GM12878 (cell line): Measurements from ENCODE around the gene ANKRD28. TPM values are rescaled to one million over a fixed set of nuclear protein-coding genes. Genes with fewer than 3 reads are reported as not detected.

Experiments
- ATAC-seq: fragments of 200-7000 bp; cut with Tn5 transposase; 3 replicates; pipeline ENCODE4 v1.9.1; 2020; ENCODE audit warnings: mild to moderate bottlenecking, moderate library complexity
- BruUV-seq: library from RNA; stranded (reverse); fragments of 400-500 nt; replicated peaks from 2 replicates; lab custom pipeline; 2021; lab: Mats Ljungman, UMichigan
- CTCF ChIA-PET: fragments of 300-600 bp; sonication (Branson Sonifier 250); formaldehyde crosslinking; extraction: SDS; loops from one replicate; lab custom pipeline; 2021; ENCODE audit warnings: inconsistent platforms; lab: Yijun Ruan, JAX
- POLR2A ChIA-PET: fragments of 350-600 bp; formaldehyde crosslinking; extraction: SDS; loops from one replicate; lab custom pipeline; 2021; ENCODE audit warnings: inconsistent platforms; lab: Charles Lee
- RAD21 ChIA-PET: fragments of 300-600 bp; sonication (Branson Sonifier 250); formaldehyde crosslinking; loops from one replicate; lab custom pipeline; 2023; ENCODE audit warnings: antibody characterized with exemption; ENCODE audit not compliant: unreplicated experiment; lab: Charles Lee
- SMC1A ChIA-PET: fragments of 300-600 bp; sonication (Branson Sonifier 250); formaldehyde crosslinking; loops from one replicate; lab custom pipeline; 2023; ENCODE audit not compliant: unreplicated experiment, uncharacterized antibody; lab: Charles Lee
- DNase-seq: peaks from one replicate; pipeline ENCODE4 v3.0.0-alpha.2; 2011; ENCODE audit warnings: low read depth, low spot score
- FAIRE-seq: peaks from 3 replicates; lab custom pipeline; 2011; peaks lifted over from hg19 to GRCh38; lab: Jason Lieb, UNC
- H2AFZ ChIP-seq: 2 replicates; pipeline ENCODE4 v1.6.0; 2011; ENCODE audit warnings: low read depth, low read length, control low read depth; ENCODE audit not compliant: control insufficient read depth
- H3K27ac ChIP-seq: 2 replicates; pipeline ENCODE4 v1.5.1; 2011; ENCODE audit warnings: control low read depth; ENCODE audit not compliant: control insufficient read depth, insufficient read depth
- H3K27me3 ChIP-seq, 2 experiments: replicated peaks in 1 of 2; 2 replicates each; pipeline versions ENCODE4 v1.6.0 to v1.6.1; 2011; ENCODE audit warnings: low read length in 1 of 2; ENCODE audit not compliant: control insufficient read depth in 2 of 2, insufficient read depth in 2 of 2
- H3K36me3 ChIP-seq, 2 experiments: 2 replicates each; pipeline ENCODE4 v1.5.1; 2011; ENCODE audit warnings: low read length in 1 of 2; ENCODE audit not compliant: control insufficient read depth in 2 of 2, insufficient read depth in 2 of 2
- H3K4me1 ChIP-seq: 2 replicates; pipeline ENCODE4 v1.6.1; 2011; ENCODE audit warnings: mild to moderate bottlenecking, low read length, moderate library complexity, mixed read lengths; ENCODE audit not compliant: control insufficient read depth, insufficient read depth
- H3K4me2 ChIP-seq: 2 replicates; pipeline ENCODE4 v1.6.0; 2011; ENCODE audit warnings: control low read depth; ENCODE audit not compliant: control insufficient read depth, insufficient read depth
- H3K4me3 ChIP-seq: fragments of 200-600 bp; sonication (generic); 2 replicates; pipeline ENCODE4 v1.5.1; 2016
- H3K79me2 ChIP-seq: 2 replicates; pipeline ENCODE4 v1.6.0; 2011; ENCODE audit warnings: low read length; ENCODE audit not compliant: control insufficient read depth, insufficient read depth
- H3K9ac ChIP-seq: 2 replicates; pipeline ENCODE4 v1.8.0; 2011; ENCODE audit warnings: low read length, control low read depth, mixed read lengths; ENCODE audit not compliant: control insufficient read depth, insufficient read depth
- H3K9me3 ChIP-seq: replicated peaks from 3 replicates; pipeline ENCODE4 v1.5.1; 2011; ENCODE audit warnings: mild to moderate bottlenecking, low read length; ENCODE audit not compliant: control insufficient read depth, insufficient read depth
- H4K20me1 ChIP-seq: 2 replicates; pipeline ENCODE4 v1.6.0; 2011; ENCODE audit not compliant: control insufficient read depth, insufficient read depth
- BHLHE40 ChIP-seq, 2 experiments: fragments of 450-650 bp in 1 of 2; IDR thresholded peaks; 2 replicates each; pipeline ENCODE4 v1.6.1; 2011 to 2017; ENCODE audit warnings: low read depth in 2 of 2, borderline replicate concordance in 1 of 2, improper control_type of control experiment in 1 of 2, low read length in 1 of 2, mild to moderate bottlenecking in 1 of 2
- BMI1 ChIP-seq: fragments of 450-650 bp; IDR thresholded peaks from 2 replicates; pipeline ENCODE4 v1.6.1; 2016; ENCODE audit warnings: mild to moderate bottlenecking, moderate library complexity, borderline replicate concordance
- DPF2 ChIP-seq: fragments of 450-650 bp; IDR thresholded peaks from 2 replicates; pipeline ENCODE4 v1.6.1; 2017; ENCODE audit warnings: mild to moderate bottlenecking
- EP300 ChIP-seq, 2 experiments: fragments of 150-350 bp in 1 of 2; IDR thresholded peaks; 2 replicates each; pipeline ENCODE4 v1.6.1; 2011 to 2012; ENCODE audit warnings: low read depth in 2 of 2, low read length in 2 of 2, borderline replicate concordance in 1 of 2, improper control_type of control experiment in 1 of 2, inconsistent platforms in 1 of 2; ENCODE audit not compliant: control insufficient read depth in 1 of 2
- EZH2 ChIP-seq: IDR thresholded peaks from 2 replicates; pipeline ENCODE4 v1.6.1; 2012; ENCODE audit warnings: low read depth, mild to moderate bottlenecking, control low read depth, inconsistent platforms, low read length, borderline replicate concordance; ENCODE audit not compliant: control insufficient read depth
- GABPA ChIP-seq: IDR thresholded peaks from 2 replicates; pipeline ENCODE4 v1.6.1; 2014; ENCODE audit warnings: antibody characterized with exemption, low read depth, mild to moderate bottlenecking, inconsistent platforms
- HDAC6 ChIP-seq: fragments of 200-600 bp; sonication (generic); IDR thresholded peaks from one replicate; pipeline ENCODE4 v1.8.0; 2017; ENCODE audit warnings: antibody characterized with exemption; ENCODE audit not compliant: unreplicated experiment
- IRF5 ChIP-seq: fragments of 450-650 bp; IDR thresholded peaks from 2 replicates; pipeline ENCODE4 v1.6.1; 2017; ENCODE audit warnings: borderline replicate concordance
- KAT2A ChIP-seq: conservative IDR thresholded peaks from 2 replicates; pipeline ENCODE4 v1.6.1; 2011; ENCODE audit warnings: low read depth, low read length; ENCODE audit not compliant: control insufficient read depth
- MYB ChIP-seq: fragments of 150-350 bp; IDR thresholded peaks from 2 replicates; pipeline ENCODE4 v1.6.1; 2014; ENCODE audit warnings: mild to moderate bottlenecking, low read depth, low read length, borderline replicate concordance
- NBN ChIP-seq: fragments of 450-650 bp; IDR thresholded peaks from 2 replicates; pipeline ENCODE4 v1.6.1; 2016
- POU2F2 ChIP-seq: IDR thresholded peaks from 3 replicates; pipeline ENCODE4 v1.6.1; 2011; ENCODE audit warnings: low read depth, mild to moderate bottlenecking, low read length, borderline replicate concordance
- RFX5 ChIP-seq: IDR thresholded peaks from 2 replicates; pipeline ENCODE4 v1.6.1; 2011; ENCODE audit warnings: low read depth, low read length, improper control_type of control experiment
- SMAD5 ChIP-seq: IDR thresholded peaks from 2 replicates; pipeline ENCODE4 v1.6.1; 2016; ENCODE audit warnings: antibody characterized with exemption, low read depth
- STAT3 ChIP-seq: IDR thresholded peaks from 2 replicates; pipeline ENCODE4 v1.6.1; 2011; ENCODE audit warnings: low read depth, low read length, improper control_type of control experiment
- TARDBP ChIP-seq: IDR thresholded peaks from 2 replicates; pipeline ENCODE4 v1.6.1; 2016; ENCODE audit warnings: borderline replicate concordance
- ZZZ3 ChIP-seq: IDR thresholded peaks from 2 replicates; pipeline ENCODE4 v1.6.1; 2011; ENCODE audit warnings: low read depth; ENCODE audit not compliant: control insufficient read depth, insufficient read length
- WGBS: methylation state at CpG from one replicate; pipeline ENCODE4 v1.1.6; 2016; ENCODE audit warnings: low lambda C conversion rate; ENCODE audit not compliant: insufficient replicate concordance, insufficient coverage; ENCODE audit errors: missing lambda C conversion rate; 5-methylcytosine and 5-hydroxymethylcytosine counted together
- in situ Hi-C: fragments of 300-500 bp; cut with MboI; formaldehyde crosslinking; loops from 9 replicates; pipeline ENCODE4 v1.14.3; 2018; ENCODE audit warnings: mixed read lengths
- intact Hi-C: fragments of 100-400 bp; cut with micrococcal nuclease; formaldehyde crosslinking; loops from one replicate; pipeline ENCODE4 v1.14.2; 2022; ENCODE audit not compliant: unreplicated experiment
- polyA plus RNA-seq, 11 experiments: library from polyadenylated mRNA; depleted of rRNA in 4 of 11; unstranded in 6 of 11; stranded (reverse) in 5 of 11; fragments of >200 nt; fragmentation: Nextera tagmentation in 4 of 11; fragmentation: Illumina TruSeq in 1 of 11; extraction: Ambion mirVana in 4 of 11; extraction: Trizol in 1 of 11; gene quantifications; 1 replicate in 1 of 11; 2 replicates in 10 of 11; pipeline versions ENCODE4 v1.2.1 to v1.2.3, GENCODE V29; 2011 to 2016; ENCODE audit warnings: inconsistent platforms in 2 of 11, missing spikeins in 2 of 11, low read depth in 1 of 11
- total RNA-seq, 4 experiments: library from RNA; depleted of rRNA in 3 of 4; stranded (reverse); fragments of >200 nt in 3 of 4; fragmentation: Illumina TruSeq in 1 of 4; extraction: Trizol in 1 of 4; gene quantifications; 2 replicates each; pipeline versions ENCODE4 v1.2.1 to v1.2.3, GENCODE V29; 2013 to 2021
- TF ChIP-seq, protein P1 (sequence below), 3 experiments: IDR thresholded peaks in 2 of 3; conservative IDR thresholded peaks in 1 of 3; 2 replicates each; pipeline ENCODE4 v1.5.1; 2011; ENCODE audit warnings: low read depth in 3 of 3, low read length in 3 of 3, mild to moderate bottlenecking in 3 of 3, control low read depth in 2 of 3, moderate library complexity in 2 of 3, inconsistent platforms in 1 of 3, mixed read lengths in 1 of 3; ENCODE audit not compliant: control insufficient read depth in 2 of 3, insufficient read depth in 1 of 3; ENCODE audit errors: extremely low read depth in 1 of 3
- TF ChIP-seq, protein P2 (sequence below): IDR thresholded peaks from 2 replicates; pipeline ENCODE4 v1.6.1; 2012; ENCODE audit warnings: low read depth, low read length, improper control_type of control experiment

Gene ANKRD28
- total and polyA plus RNA-seq, 10 of the 15 experiments (the other 5 are each of a cell fraction or from before 2014, with no cell fraction given), result 11.2 to 105 (median 38.3) TPM

GRCh38 chr3:15795651-15796308 lies 2.0 kb downstream of the ANKRD28 start:
- peak; percentile 42 for ATAC-seq
- BruUV-seq, result no TSS peak
- SMC1A ChIA-PET, result interaction anchor here (1.1 to 11.4 kb wide), 10 partner anchors 13 to 165 kb away, joined by 3 to 193 read pairs (median 10); no protein-coding TSS in a partner anchor
- TF ChIP-seq RFX5 (no peak), DPF2 (no peak), GABPA (no peak), NBN (no peak), EZH2 (no peak), SMAD5 (no peak), IRF5 (no peak), ZZZ3 (no peak), HDAC6 (no peak), MYB (no peak), STAT3 (no peak), POU2F2 (peak; percentile 71; the same call in 2 of the 3 replicates), BMI1 (peak; percentile 96), TARDBP (no peak), KAT2A (no peak), EP300 (IDR thresholded peaks at IDR 0.05; ENCODE audit: borderline replicate concordance in 1 of 2, control insufficient read depth in 1 of 2, low read depth in 2 of 2, low read length in 2 of 2) (peak in 1 of 2 experiments; percentile 79; a peak in 1 of 4 replicates), BHLHE40 (IDR thresholded peaks at IDR 0.05; ENCODE audit: borderline replicate concordance in 1 of 2, low read depth in 2 of 2, low read length in 1 of 2) (no peak)
- TF ChIP-seq, protein P1, sequence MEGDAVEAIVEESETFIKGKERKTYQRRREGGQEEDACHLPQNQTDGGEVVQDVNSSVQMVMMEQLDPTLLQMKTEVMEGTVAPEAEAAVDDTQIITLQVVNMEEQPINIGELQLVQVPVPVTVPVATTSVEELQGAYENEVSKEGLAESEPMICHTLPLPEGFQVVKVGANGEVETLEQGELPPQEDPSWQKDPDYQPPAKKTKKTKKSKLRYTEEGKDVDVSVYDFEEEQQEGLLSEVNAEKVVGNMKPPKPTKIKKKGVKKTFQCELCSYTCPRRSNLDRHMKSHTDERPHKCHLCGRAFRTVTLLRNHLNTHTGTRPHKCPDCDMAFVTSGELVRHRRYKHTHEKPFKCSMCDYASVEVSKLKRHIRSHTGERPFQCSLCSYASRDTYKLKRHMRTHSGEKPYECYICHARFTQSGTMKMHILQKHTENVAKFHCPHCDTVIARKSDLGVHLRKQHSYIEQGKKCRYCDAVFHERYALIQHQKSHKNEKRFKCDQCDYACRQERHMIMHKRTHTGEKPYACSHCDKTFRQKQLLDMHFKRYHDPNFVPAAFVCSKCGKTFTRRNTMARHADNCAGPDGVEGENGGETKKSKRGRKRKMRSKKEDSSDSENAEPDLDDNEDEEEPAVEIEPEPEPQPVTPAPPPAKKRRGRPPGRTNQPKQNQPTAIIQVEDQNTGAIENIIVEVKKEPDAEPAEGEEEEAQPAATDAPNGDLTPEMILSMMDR (IDR thresholded peaks at IDR 0.05 in 2 of 3, conservative IDR thresholded peaks at IDR 0.05 in 1 of 3; ENCODE audit: control insufficient read depth in 2 of 3, extremely low read depth in 1 of 3, insufficient read depth in 1 of 3, low read depth in 3 of 3, low read length in 3 of 3), result no peak
- TF ChIP-seq, protein P2, sequence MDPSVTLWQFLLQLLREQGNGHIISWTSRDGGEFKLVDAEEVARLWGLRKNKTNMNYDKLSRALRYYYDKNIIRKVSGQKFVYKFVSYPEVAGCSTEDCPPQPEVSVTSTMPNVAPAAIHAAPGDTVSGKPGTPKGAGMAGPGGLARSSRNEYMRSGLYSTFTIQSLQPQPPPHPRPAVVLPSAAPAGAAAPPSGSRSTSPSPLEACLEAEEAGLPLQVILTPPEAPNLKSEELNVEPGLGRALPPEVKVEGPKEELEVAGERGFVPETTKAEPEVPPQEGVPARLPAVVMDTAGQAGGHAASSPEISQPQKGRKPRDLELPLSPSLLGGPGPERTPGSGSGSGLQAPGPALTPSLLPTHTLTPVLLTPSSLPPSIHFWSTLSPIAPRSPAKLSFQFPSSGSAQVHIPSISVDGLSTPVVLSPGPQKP, result no peak

More at GRCh38 chr3:15795651-15796308, 2.0 kb downstream of the ANKRD28 start:
- H3K4me3 ChIP-seq, result peak overlapping the region; percentile 73
- H3K27ac ChIP-seq, result peak overlapping the region; percentile 94
- H3K27me3 ChIP-seq, result no peaks in the 10 kb centered on the region
- H4K20me1 ChIP-seq, result no peaks in the 10 kb centered on the region
- ChIA-PET RAD21 (interaction anchor here (1.7 to 7.7 kb wide), 7 partner anchors 13 to 166 kb away, joined by 3 to 164 read pairs (median 29); no protein-coding TSS in a partner anchor), CTCF (interaction anchor here (0.7 to 3.4 kb wide), 10 partner anchors 11 to 593 kb away, joined by 3 to 22 read pairs (median 4); no protein-coding TSS in a partner anchor), POLR2A (interaction anchor here (0.9 to 2.4 kb wide), 8 partner anchors 8 to 702 kb away, joined by 4 to 29 read pairs (median 6); no protein-coding TSS in a partner anchor)
- FAIRE-seq, result no peak
- DNase-seq, result no peak
- WGBS, result 1% methylated on average over 4 of the region's 4 CpGs
- intact Hi-C loops, result loop anchor here (1.0 to 5.0 kb wide), 2 partner anchors 26 to 717 kb away; partner anchors contain the start of gene RFTN1
- H3K4me2 ChIP-seq, result peak overlapping the region; percentile 95; the same call in 1 of the 2 replicates
- in situ Hi-C loops, result loop anchor here (5.0 kb wide), 1 partner anchor 717 kb away; the partner anchor contains the start of gene RFTN1
- peaks cover 10% of the 10 kb centered on the region; the same call in 2 of the 3 replicates for H3K9me3 ChIP-seq
- H3K79me2 ChIP-seq, result peaks cover 93% of the 10 kb centered on the region
- H2AFZ ChIP-seq, result no peak overlapping the region
- peaks cover 0 to 11% of the 10 kb centered on the region in 2 experiments; a peak in 2 of 4 replicates for H3K36me3 ChIP-seq
- H3K9ac ChIP-seq, result peak overlapping the region; percentile 74
- H3K4me1 ChIP-seq, result peaks cover 16% of the 10 kb centered on the region; the same call in 1 of the 2 replicates
